K562 (cell line): ENCODE measurements around the gene RGS5.

Source experiments
- KDM1A ChIP-seq, 2 experiments: fragments of 450-650 bp; IDR thresholded peaks; 2 replicates each; pipeline ENCODE4 v1.6.1; 2016; ENCODE audit warnings: mild to moderate bottlenecking in 2 of 2
- LEF1 ChIP-seq: fragments of 450-650 bp; IDR thresholded peaks from 2 replicates; pipeline ENCODE4 v1.6.1; 2016; ENCODE audit warnings: mild to moderate bottlenecking
- POLR2AphosphoS5 ChIP-seq: IDR thresholded peaks from 2 replicates; pipeline ENCODE4 v1.6.1; 2011; ENCODE audit warnings: mild to moderate bottlenecking, low read depth, low read length, moderate library complexity; ENCODE audit not compliant: control insufficient read depth, insufficient read depth
- REST ChIP-seq, 2 experiments: fragments of 450-650 bp; formaldehyde crosslinking in 1 of 2; IDR thresholded peaks; 2 replicates each; pipeline versions ENCODE4 v1.4.0 to v1.6.1; 2014 to 2020; ENCODE audit warnings: mild to moderate bottlenecking in 2 of 2, borderline replicate concordance in 1 of 2, low read depth in 1 of 2
- SMC3 ChIP-seq: conservative IDR thresholded peaks from 2 replicates; pipeline ENCODE4 v1.6.1; 2011; ENCODE audit warnings: low read depth, low read length, improper control_type of control experiment; ENCODE audit not compliant: insufficient read depth
- TAF1 ChIP-seq: IDR thresholded peaks from 2 replicates; pipeline ENCODE4 v1.6.1; 2011; ENCODE audit warnings: mild to moderate bottlenecking, low read length, moderate library complexity; ENCODE audit not compliant: insufficient read depth, control insufficient read depth, severe bottlenecking; ENCODE audit errors: extremely low read depth
- TCFL5 ChIP-seq: fragments of 250-450 bp; sonication (Bioruptor Pico); conservative IDR thresholded peaks from 2 replicates; pipeline ENCODE4 v1.6.1; 2021; ENCODE audit warnings: mild to moderate bottlenecking, moderate library complexity, matching md5 sums
- ZNF347 ChIP-seq: fragments of 450-650 bp; formaldehyde crosslinking; IDR thresholded peaks from 2 replicates; pipeline ENCODE4 v1.4.0; 2020; ENCODE audit warnings: low read depth, mild to moderate bottlenecking, moderate library complexity
- TF ChIP-seq, protein P1 (sequence below), 3 experiments: IDR thresholded peaks in 2 of 3; conservative IDR thresholded peaks in 1 of 3; 2 replicates each; pipeline ENCODE4 v1.5.1; 2011 to 2012; ENCODE audit warnings: low read length in 3 of 3, mild to moderate bottlenecking in 3 of 3, control low read depth in 2 of 3, improper control_type of control experiment in 1 of 3, inconsistent platforms in 1 of 3, low read depth in 1 of 3, mixed read lengths in 1 of 3, moderate library complexity in 1 of 3; ENCODE audit not compliant: insufficient read depth in 2 of 3

DNA sequence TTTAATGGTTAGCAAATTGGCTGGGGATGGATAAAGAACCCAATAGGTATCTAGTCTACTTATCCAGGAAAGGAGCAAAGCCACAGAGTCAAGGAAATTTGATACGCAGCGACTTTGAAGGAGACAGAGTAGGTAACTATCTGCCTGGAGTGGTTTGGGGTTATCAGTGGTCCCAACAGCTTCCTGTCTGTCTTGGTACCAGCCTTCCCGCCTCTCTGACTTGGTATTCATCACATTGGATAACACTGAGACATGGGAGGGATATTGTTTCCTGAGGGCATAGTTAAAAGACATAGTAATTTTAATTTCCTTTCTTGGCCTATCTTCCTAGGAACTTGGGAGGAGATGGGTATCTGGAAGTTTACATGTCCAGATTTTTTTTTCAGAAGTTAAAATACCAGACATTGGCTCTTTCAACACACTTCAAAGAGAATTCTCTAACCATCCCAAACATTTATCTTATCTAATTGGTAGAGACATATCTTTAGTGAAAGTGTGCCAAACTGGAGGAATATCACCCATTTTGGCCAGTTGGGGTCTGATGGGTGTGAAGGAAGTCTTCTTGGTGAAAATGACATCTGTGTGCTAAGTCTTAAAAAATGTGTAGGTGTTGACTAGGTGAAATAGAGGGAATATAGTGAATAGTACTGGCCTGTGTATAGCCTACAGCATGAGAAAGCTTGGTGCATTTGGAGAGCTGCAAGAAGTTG is 65.0 kb downstream of the RGS5 start:
- no peak for TF ChIP-seq ZNF347
- no peak for TF ChIP-seq TCFL5 (CRISPR knock-in tag)
- TF ChIP-seq SMC3, result no peak
- TF ChIP-seq TAF1, result no peak
- TF ChIP-seq, protein P1, sequence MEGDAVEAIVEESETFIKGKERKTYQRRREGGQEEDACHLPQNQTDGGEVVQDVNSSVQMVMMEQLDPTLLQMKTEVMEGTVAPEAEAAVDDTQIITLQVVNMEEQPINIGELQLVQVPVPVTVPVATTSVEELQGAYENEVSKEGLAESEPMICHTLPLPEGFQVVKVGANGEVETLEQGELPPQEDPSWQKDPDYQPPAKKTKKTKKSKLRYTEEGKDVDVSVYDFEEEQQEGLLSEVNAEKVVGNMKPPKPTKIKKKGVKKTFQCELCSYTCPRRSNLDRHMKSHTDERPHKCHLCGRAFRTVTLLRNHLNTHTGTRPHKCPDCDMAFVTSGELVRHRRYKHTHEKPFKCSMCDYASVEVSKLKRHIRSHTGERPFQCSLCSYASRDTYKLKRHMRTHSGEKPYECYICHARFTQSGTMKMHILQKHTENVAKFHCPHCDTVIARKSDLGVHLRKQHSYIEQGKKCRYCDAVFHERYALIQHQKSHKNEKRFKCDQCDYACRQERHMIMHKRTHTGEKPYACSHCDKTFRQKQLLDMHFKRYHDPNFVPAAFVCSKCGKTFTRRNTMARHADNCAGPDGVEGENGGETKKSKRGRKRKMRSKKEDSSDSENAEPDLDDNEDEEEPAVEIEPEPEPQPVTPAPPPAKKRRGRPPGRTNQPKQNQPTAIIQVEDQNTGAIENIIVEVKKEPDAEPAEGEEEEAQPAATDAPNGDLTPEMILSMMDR (IDR thresholded peaks at IDR 0.05 in 2 of 3, conservative IDR thresholded peaks at IDR 0.05 in 1 of 3; ENCODE audit: insufficient read depth in 2 of 3, low read depth in 1 of 3, low read length in 3 of 3), result no peak
- TF ChIP-seq KDM1A (IDR thresholded peaks at IDR 0.05), result no peak
- TF ChIP-seq REST (IDR thresholded peaks at IDR 0.05; ENCODE audit: borderline replicate concordance), result no peak
- TF ChIP-seq REST (CRISPR knock-in tag; IDR thresholded peaks at IDR 0.05; ENCODE audit: low read depth), result no peak
- no peak for TF ChIP-seq POLR2AphosphoS5
- no peak for TF ChIP-seq LEF1
